Lung (tissue), 12 donors: ENCODE measurements around the gene SPRED3. TPM values are rescaled to one million over a fixed set of nuclear protein-coding genes. Genes with fewer than 3 reads are reported as not detected.

Source experiments
- ATAC-seq: fragments of 200-7000 bp; cut with Tn5 transposase; one replicate; pipeline ENCODE4 v1.9.1; 2020; ENCODE audit warnings: moderate number of reproducible peaks; ENCODE audit not compliant: insufficient read depth, low FRiP score
- DNase-seq, 3 donors: peaks; one replicate each; pipeline ENCODE4 v3.0.0-alpha.2; 2013 to 2017
- H3K27ac ChIP-seq, 2 donors: one replicate each; pipeline ENCODE4 v1.5.1; 2013; ENCODE audit warnings: mild to moderate bottlenecking in 2 of 2, moderate library complexity in 2 of 2, control low read depth in 1 of 2, inconsistent platforms in 1 of 2, low read depth in 1 of 2, low read length in 1 of 2
- H3K27me3 ChIP-seq, 3 donors: one replicate each; pipeline ENCODE4 v1.5.1; 2013; ENCODE audit warnings: low read length in 2 of 3; ENCODE audit not compliant: control insufficient read depth in 3 of 3, insufficient read depth in 3 of 3
- H3K36me3 ChIP-seq, 4 donors: one replicate each; pipeline ENCODE4 v1.5.1; 2013; ENCODE audit warnings: low read length in 4 of 4, mild to moderate bottlenecking in 1 of 4, moderate library complexity in 1 of 4; ENCODE audit not compliant: control insufficient read depth in 4 of 4, insufficient read depth in 4 of 4
- H3K4me1 ChIP-seq, 5 donors: one replicate each; pipeline ENCODE4 v1.5.1; 2013; ENCODE audit warnings: low read length in 5 of 5, mild to moderate bottlenecking in 2 of 5, moderate library complexity in 1 of 5; ENCODE audit not compliant: control insufficient read depth in 5 of 5, insufficient read depth in 5 of 5
- H3K4me3 ChIP-seq: one replicate; pipeline ENCODE4 v1.5.1; 2013; ENCODE audit warnings: mild to moderate bottlenecking, control low read depth, moderate library complexity
- H3K9ac ChIP-seq, 2 donors: one replicate each; pipeline ENCODE4 v1.5.1; 2013; ENCODE audit warnings: low read length in 2 of 2, control low read depth in 1 of 2; ENCODE audit not compliant: insufficient read depth in 1 of 2
- H3K9me3 ChIP-seq, 4 donors: one replicate each; pipeline ENCODE4 v1.5.1; 2013; ENCODE audit warnings: low read length in 3 of 4, mild to moderate bottlenecking in 1 of 4, moderate library complexity in 1 of 4; ENCODE audit not compliant: control insufficient read depth in 4 of 4, insufficient read depth in 3 of 4
- WGBS, 2 donors: extraction: QIAGEN DNeasy Blood & Tissue Kit; methylation state at CpG; one replicate each; pipeline ENCODE4 v1.1.7; 2013; 5-methylcytosine and 5-hydroxymethylcytosine counted together
- polyA plus RNA-seq, 2 donors: library from polyadenylated mRNA; stranded (reverse); fragments of 200-250 nt; gene quantifications; one replicate each; pipeline ENCODE4 v1.2.1, GENCODE V29; 2013
- total RNA-seq, 2 donors: library from RNA; depleted of rRNA in 1 of 2; stranded (reverse); fragments of >200 nt in 1 of 2; gene quantifications; one replicate each; pipeline ENCODE4 v1.2.1, GENCODE V29; 2014 to 2021
- TF ChIP-seq, protein P1 (sequence below): IDR thresholded peaks from 2 replicates; pipeline ENCODE4 v1.5.1; 2012; ENCODE audit warnings: mild to moderate bottlenecking; ENCODE audit errors: control extremely low read depth, extremely low read depth
- donor health status: control.
- donor health status: control.
- donor health status: Bipolar disorder and iron deficiency.
- donor health status: healthy.
- donor health status: DM: yes; HTN: yes; CAD: no.

The SPRED3 gene
- total and polyA plus RNA-seq, 4 donors = 0.09 to 2.6 (median 1.3) TPM

DNA sequence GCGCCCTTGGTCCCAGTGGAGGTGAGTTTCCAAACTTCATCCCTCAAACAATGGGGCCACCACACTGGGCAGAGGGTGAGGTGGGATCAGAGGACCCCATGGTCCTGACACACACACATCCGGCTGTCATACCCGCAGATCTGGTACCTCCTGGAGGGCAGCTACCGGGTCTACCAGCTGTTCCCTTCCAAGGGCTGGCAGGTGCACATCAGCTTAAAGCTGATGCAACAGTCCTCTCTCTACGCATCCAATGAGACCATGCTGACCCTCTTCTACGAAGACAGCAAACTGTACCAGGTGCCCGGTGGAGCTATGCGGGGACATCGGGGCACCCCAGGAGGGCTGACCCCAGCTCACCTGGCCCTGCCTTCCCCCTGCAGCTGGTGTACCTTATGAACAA lies 28.1 kb upstream of the SPRED3 start:
- H3K4me3 ChIP-seq = no peak overlapping the region
- no peak for ATAC-seq
- no peak for DNase-seq
- no peak overlapping the region for H3K27ac ChIP-seq
- H3K36me3 ChIP-seq = no peaks in the 10 kb centered on the region
- H3K9me3 ChIP-seq = no peaks in the 10 kb centered on the region
- TF ChIP-seq, protein P1, sequence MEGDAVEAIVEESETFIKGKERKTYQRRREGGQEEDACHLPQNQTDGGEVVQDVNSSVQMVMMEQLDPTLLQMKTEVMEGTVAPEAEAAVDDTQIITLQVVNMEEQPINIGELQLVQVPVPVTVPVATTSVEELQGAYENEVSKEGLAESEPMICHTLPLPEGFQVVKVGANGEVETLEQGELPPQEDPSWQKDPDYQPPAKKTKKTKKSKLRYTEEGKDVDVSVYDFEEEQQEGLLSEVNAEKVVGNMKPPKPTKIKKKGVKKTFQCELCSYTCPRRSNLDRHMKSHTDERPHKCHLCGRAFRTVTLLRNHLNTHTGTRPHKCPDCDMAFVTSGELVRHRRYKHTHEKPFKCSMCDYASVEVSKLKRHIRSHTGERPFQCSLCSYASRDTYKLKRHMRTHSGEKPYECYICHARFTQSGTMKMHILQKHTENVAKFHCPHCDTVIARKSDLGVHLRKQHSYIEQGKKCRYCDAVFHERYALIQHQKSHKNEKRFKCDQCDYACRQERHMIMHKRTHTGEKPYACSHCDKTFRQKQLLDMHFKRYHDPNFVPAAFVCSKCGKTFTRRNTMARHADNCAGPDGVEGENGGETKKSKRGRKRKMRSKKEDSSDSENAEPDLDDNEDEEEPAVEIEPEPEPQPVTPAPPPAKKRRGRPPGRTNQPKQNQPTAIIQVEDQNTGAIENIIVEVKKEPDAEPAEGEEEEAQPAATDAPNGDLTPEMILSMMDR = no peak
- peaks cover 0 to 32% (median 16%) of the 10 kb centered on the region in 3 donors for H3K27me3 ChIP-seq
- no peak overlapping the region for H3K9ac ChIP-seq
- peaks cover 0 to 12% (median 0%) of the 10 kb centered on the region in 5 donors for H3K4me1 ChIP-seq
- 80 to 91% methylated on average over 9 of the region's 9 CpGs for WGBS, 2 donors

DNA sequence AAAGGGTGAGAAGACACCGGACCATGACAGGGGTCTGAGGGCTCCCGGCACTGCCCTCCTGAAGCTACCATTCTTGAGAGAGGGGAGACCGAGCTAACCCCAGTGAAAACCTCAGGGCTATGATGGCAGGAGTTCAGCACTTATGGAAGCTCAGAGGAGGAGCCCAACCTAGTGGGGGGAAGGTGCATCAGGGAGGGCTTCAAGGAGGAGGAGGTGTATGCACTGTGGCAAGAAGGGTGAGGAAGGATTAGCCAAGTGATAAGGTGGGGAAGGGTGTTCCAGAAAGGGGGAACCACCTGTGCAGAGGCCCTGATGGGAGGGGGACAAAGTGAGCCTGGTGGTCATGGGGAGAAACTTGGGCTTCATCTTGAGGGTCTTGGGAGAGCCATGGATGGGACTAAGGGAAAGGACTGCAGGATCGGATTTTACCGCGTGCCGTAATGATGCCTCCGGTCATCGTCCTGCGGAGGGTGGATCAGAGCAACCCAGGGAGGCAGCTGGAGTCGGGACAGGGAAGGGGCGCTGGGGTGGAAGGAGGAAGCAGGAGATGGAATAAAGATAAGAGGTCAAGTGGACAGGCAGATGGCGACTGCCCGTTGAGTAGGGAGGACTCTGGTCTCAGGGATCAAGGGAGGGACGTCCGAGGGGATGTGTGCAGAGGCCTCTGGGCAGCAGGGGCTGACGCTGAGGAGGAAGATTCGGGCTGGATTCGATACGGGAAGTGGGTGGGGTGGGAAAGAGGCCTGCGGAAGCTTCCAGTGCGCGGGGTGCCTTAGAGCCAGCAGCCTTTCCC lies 27.5 kb upstream of the SPRED3 start:
- Histone ChIP-seq H3K9ac (no peak overlapping the region), H3K9me3 (no peaks in the 10 kb centered on the region), H3K4me3 (peak overlapping the region; percentile 33), H3K27ac (no peak overlapping the region), H3K27me3 (peaks cover 0 to 32% (median 12%) of the 10 kb centered on the region in 3 donors), H3K4me1 (peaks cover 0 to 12% (median 0%) of the 10 kb centered on the region in 5 donors), H3K36me3 (no peaks in the 10 kb centered on the region)
- DNase-seq (no peak), ATAC-seq (no peak)
- WGBS, 2 donors = 19% methylated on average over 23 of the region's 23 CpGs
- TF ChIP-seq, protein P1 = no peak

DNA sequence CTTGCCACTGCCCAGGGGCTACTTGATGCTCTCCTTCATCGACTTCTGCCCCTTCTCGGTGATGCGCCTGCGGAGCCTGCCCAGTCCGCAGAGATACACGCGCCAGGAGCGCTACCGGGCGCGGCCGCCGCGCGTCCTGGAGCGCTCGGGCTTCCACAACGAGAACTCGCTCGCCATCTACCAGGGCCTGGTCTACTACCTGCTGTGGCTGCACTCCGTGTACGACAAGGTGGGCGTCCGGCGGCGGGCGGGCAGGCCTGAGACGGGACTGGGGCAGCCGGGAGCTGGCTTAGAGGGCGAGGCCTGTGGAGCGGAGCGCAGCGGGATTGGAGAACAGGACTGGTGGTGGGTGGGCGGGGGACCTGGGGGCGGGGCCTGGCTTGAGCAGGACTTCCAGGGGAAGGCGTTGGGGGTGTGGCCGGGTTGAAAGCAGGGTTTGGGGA lies 26.8 kb upstream of the SPRED3 start:
- Histone ChIP-seq H3K9me3 (no peaks in the 10 kb centered on the region), H3K27me3 (peaks cover 0 to 28% (median 12%) of the 10 kb centered on the region in 3 donors), H3K9ac (no peak overlapping the region), H3K4me1 (peaks cover 0 to 12% (median 0%) of the 10 kb centered on the region in 5 donors), H3K4me3 (peak overlapping the region; percentile 68), H3K27ac (no peak overlapping the region), H3K36me3 (no peaks in the 10 kb centered on the region)
- DNase-seq = peak; percentile 80 to 86 (median 81)
- 0 to 1% methylated on average over 31 to 37 of the region's 37 CpGs for WGBS, 2 donors
- TF ChIP-seq, protein P1 = no peak
- ATAC-seq = peak; percentile 91
